Lower lobe of right lung (tissue), 2 donors: Measurements from ENCODE around the gene GNG12. TPM values are rescaled to one million over a fixed set of nuclear protein-coding genes. Genes with fewer than 3 reads are reported as not detected.

Experiments
- ATAC-seq, 2 donors: fragments of 200-7000 bp; cut with Tn5 transposase; one replicate each; pipeline ENCODE4 v1.9.1; 2020 to 2022; ENCODE audit warnings: mild to moderate bottlenecking in 2 of 2, moderate library complexity in 2 of 2
- DNase-seq: peaks from one replicate; pipeline ENCODE4 v3.0.0-alpha.2; 2020
- H3K27ac ChIP-seq: fragments of 200-600 bp; one replicate; pipeline ENCODE4 v1.8.0; 2022
- H3K27me3 ChIP-seq: fragments of 200-600 bp; one replicate; pipeline ENCODE4 v1.8.0; 2022; ENCODE audit warnings: low read depth
- H3K36me3 ChIP-seq: fragments of 200-600 bp; one replicate; pipeline ENCODE4 v1.8.0; 2022; ENCODE audit warnings: mild to moderate bottlenecking
- H3K4me1 ChIP-seq: fragments of 200-600 bp; one replicate; pipeline ENCODE4 v1.8.0; 2022
- H3K4me3 ChIP-seq: fragments of 200-600 bp; one replicate; pipeline ENCODE4 v1.8.0; 2022; ENCODE audit warnings: mild to moderate bottlenecking
- H3K9me3 ChIP-seq: fragments of 200-600 bp; one replicate; pipeline ENCODE4 v1.8.0; 2022
- intact Hi-C: fragments of 100-400 bp; cut with DNase I; formaldehyde crosslinking; loops from one replicate; pipeline ENCODE4 v1.11.0; 2022
- total RNA-seq: library from RNA; stranded (reverse); fragmentation: NEBNext Ultra II Directional; extraction: Animal tissue kit (Norgen Biotek cat#: 25700); gene quantifications from one replicate; pipeline ENCODE4 v1.2.1, GENCODE V29; 2021
- TF ChIP-seq, protein P1 (sequence below): fragments of 200-600 bp; IDR thresholded peaks from one replicate; pipeline ENCODE4 v1.8.0; 2022; ENCODE audit warnings: antibody characterized with exemption, mild to moderate bottlenecking
- donor health status: DM: no; HTN: yes; CAD: no; lungs with severe emphysema.

GNG12 gene
- total RNA-seq, 1 donor from 2014 or later: 43.3 TPM

DNA sequence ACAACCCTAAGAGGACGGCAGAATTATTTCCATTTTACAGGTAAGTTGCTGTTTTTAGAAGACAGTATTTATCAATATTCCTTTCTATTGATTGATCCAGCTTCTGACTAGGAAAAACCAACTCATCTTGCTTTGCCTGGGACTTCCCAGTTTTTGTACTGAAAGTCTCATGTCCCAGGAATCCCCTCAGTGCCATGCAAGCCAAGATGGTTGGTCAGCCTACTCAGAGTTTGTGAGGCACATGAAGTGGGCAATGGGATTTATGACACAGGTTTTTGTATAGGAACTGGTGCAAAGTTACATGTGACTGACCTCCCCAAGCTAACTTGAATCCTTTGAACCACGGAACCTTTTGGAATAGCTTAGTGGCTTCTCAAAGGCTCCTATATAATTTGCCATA is 45.5 kb downstream of the GNG12 start:
- TF ChIP-seq, protein P1, sequence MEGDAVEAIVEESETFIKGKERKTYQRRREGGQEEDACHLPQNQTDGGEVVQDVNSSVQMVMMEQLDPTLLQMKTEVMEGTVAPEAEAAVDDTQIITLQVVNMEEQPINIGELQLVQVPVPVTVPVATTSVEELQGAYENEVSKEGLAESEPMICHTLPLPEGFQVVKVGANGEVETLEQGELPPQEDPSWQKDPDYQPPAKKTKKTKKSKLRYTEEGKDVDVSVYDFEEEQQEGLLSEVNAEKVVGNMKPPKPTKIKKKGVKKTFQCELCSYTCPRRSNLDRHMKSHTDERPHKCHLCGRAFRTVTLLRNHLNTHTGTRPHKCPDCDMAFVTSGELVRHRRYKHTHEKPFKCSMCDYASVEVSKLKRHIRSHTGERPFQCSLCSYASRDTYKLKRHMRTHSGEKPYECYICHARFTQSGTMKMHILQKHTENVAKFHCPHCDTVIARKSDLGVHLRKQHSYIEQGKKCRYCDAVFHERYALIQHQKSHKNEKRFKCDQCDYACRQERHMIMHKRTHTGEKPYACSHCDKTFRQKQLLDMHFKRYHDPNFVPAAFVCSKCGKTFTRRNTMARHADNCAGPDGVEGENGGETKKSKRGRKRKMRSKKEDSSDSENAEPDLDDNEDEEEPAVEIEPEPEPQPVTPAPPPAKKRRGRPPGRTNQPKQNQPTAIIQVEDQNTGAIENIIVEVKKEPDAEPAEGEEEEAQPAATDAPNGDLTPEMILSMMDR: no peak
- Histone ChIP-seq H3K4me1 (peaks cover 20% of the 10 kb centered on the region), H3K4me3 (no peak overlapping the region), H3K27me3 (no peaks in the 10 kb centered on the region), H3K36me3 (no peaks in the 10 kb centered on the region), H3K27ac (no peak overlapping the region), H3K9me3 (no peaks in the 10 kb centered on the region)
- intact Hi-C loops: no loop called here
- ATAC-seq (no peak), DNase-seq (no peak)

DNA sequence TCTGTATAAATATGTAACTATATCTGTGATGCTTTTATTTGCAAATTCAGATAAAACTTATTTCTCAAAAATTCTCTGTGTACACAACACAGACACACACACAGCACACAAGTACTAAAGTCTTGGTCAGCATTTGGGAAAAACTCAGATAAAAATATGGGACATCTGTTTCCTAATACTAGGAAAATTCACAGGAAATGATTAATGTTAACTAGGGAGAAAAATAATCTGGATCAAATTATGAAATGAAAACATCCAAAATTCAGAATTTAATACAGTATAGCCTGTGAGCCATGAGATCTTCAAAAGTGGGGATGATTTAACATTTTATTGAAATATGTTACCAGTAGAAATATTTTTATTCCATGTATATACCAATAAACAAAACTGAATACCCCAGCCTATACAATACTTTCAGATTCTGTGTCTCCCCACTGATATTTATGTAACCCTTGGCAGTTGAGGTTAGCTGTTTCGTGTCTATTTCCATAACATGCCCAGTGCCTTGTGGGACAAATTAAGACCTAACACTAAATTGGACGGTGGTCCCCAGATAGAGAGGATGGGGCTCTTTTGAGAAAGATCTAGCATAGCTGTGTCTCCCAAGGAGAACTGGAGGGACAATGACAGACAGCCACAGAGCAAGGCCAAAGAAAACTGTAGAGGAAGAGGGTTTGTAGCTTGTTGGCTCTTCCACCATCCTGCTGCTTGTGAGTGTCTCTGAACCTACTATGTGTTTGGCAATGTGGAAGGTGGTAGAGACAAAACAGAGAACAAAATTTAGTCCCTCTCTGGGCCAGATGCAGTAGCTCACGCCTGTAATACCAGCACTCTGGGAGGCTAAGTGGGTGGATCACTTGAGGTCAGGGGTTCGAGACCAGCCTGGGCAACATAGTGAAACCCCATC is 47.2 kb downstream of the GNG12 start:
- ATAC-seq (no peak), DNase-seq (no peak)
- no peaks in the 10 kb centered on the region for H3K27me3 ChIP-seq
- H3K27ac ChIP-seq: no peak overlapping the region
- H3K4me3 ChIP-seq: no peak overlapping the region
- TF ChIP-seq, protein P1: no peak
- intact Hi-C loops: no loop called here
- no peaks in the 10 kb centered on the region for H3K36me3 ChIP-seq
- H3K9me3 ChIP-seq: no peaks in the 10 kb centered on the region
- H3K4me1 ChIP-seq: peaks cover 4% of the 10 kb centered on the region

DNA sequence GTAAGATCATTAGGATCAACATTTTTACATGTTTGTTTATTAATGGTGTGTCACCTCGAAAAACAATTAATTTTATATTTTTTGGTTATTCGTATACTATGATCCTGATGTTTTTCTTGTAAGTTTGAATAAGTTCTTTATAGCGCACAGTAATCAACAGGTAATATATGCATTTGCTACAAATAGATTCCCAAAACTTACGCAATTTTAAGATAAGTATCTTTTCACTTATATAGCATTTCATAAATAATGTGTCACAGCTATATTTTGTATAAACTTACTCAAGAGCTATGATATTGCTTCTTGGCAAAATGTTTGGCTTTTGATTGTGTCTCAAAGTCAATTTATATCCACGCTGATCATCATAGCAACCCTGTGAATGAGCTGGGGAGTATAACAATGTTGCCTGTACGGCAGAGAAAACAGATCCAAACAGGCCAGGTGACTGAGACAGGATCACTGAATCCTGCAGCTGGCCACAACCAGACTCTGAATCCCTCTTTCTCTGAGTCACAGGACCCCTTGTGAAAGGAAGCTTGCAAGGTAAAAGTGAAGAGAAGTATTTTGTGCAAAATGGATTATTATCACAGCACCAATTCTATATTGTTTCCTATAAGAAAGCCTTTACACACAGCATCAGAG is 48.6 kb downstream of the GNG12 start:
- intact Hi-C loops: no loop called here
- no peaks in the 10 kb centered on the region for H3K27me3 ChIP-seq
- no peaks in the 10 kb centered on the region for H3K9me3 ChIP-seq
- TF ChIP-seq, protein P1: no peak
- H3K4me3 ChIP-seq: no peak overlapping the region
- H3K27ac ChIP-seq: no peak overlapping the region
- no peak for DNase-seq
- no peaks in the 10 kb centered on the region for H3K36me3 ChIP-seq
- peaks cover 4% of the 10 kb centered on the region for H3K4me1 ChIP-seq
- ATAC-seq: no peak

DNA sequence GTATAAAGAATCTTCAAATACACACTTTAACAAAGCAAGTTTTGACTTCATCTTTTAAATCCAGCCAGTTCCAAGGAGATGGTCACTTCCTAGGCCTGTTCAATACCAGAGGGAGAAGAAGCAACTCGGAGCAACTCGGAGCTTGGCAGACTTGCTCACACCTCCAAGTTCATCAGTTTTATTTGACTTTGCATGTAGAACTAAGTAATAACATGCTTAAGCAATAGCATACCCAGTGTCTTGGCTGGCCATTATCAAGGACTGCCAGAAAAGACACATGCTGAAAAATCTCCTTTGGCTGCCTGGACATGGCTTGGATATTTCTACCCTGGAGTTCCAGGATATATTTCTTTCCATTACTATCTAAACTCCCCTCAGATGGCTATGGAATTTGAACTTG is 52.6 kb downstream of the GNG12 start:
- no peaks in the 10 kb centered on the region for H3K9me3 ChIP-seq
- no peak overlapping the region for H3K4me3 ChIP-seq
- no peaks in the 10 kb centered on the region for H3K36me3 ChIP-seq
- TF ChIP-seq, protein P1: no peak
- H3K4me1 ChIP-seq: no peaks in the 10 kb centered on the region
- DNase-seq (no peak), ATAC-seq (peak in 1 of 2 donors; percentile 21)
- intact Hi-C loops: no loop called here
- no peak overlapping the region for H3K27ac ChIP-seq
- H3K27me3 ChIP-seq: no peaks in the 10 kb centered on the region

DNA sequence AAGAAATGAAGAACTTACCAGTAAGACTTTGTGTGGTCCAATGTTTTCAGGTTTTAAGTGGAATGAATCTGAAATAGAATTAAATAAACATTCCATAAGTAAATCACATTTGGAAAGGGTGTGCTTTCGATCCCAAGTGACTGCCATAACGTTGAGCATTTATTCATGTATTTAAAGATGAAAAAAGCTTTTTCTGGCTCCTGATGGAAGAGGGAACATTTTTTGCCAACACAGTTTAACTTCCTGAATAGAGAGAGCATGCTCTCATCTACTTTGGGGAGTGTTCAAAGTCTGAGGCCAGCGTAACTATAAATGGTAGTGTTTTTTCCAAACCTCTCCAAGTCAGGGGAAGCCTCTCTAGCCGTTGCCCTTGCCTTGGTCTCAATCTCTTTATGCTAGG is 55.8 kb downstream of the GNG12 start:
- TF ChIP-seq, protein P1: no peak

More for the DNA sequence above, 55.8 kb downstream of the GNG12 start:
- intact Hi-C loops: no loop called here
- H3K36me3 ChIP-seq: peaks cover 4% of the 10 kb centered on the region
- no peaks in the 10 kb centered on the region for H3K27me3 ChIP-seq
- DNase-seq (no peak), ATAC-seq (no peak)
- H3K4me1 ChIP-seq: no peaks in the 10 kb centered on the region
- H3K27ac ChIP-seq: no peak overlapping the region
- no peaks in the 10 kb centered on the region for H3K9me3 ChIP-seq
- H3K4me3 ChIP-seq: no peak overlapping the region
